NK-92 (cell line): Measurements from ENCODE around the gene TBC1D1.
"Not testable (repeated sequence)": the region's sequence is repeated elsewhere in the genome, so short reads cannot be mapped to it uniquely, and the experiment has no call there.

Source experiments
- DNase-seq: peaks from one replicate; lab custom pipeline; 2025; ENCODE audit not compliant: unreplicated experiment; lab: John Stamatoyannopoulos, UW

TBC1D1 gene

GRCh38 chr4:37918653-37919052 lies 27.8 kb downstream of the TBC1D1 start:
- no peak for DNase-seq

GRCh38 chr4:37922328-37922727 lies 31.4 kb downstream of the TBC1D1 start:
- no peak for DNase-seq

- not testable (repeated sequence) for DNase-seq
Measured at GRCh38 chr4:37923089-37923488, 32.2 kb downstream of the TBC1D1 start.

GRCh38 chr4:37924946-37925345 lies 34.1 kb downstream of the TBC1D1 start:
- DNase-seq: no peak

- no peak for DNase-seq
Measured at GRCh38 chr4:37927434-37927833, 36.5 kb downstream of the TBC1D1 start.

- DNase-seq: no peak
Measured at GRCh38 chr4:37928426-37929416, 37.8 kb downstream of the TBC1D1 start.

- DNase-seq: no peak
Measured at GRCh38 chr4:37934096-37934495, 43.2 kb downstream of the TBC1D1 start.

GRCh38 chr4:37934609-37935008 lies 43.7 kb downstream of the TBC1D1 start:
- DNase-seq: no peak

- DNase-seq: no peak
Measured at GRCh38 chr4:37935026-37935425, 44.1 kb downstream of the TBC1D1 start.

GRCh38 chr4:37936889-37937498 lies 46.1 kb downstream of the TBC1D1 start:
- DNase-seq: no peak

GRCh38 chr4:37938208-37938607 lies 47.3 kb downstream of the TBC1D1 start:
- DNase-seq: no peak

GRCh38 chr4:37946503-37947179 lies 55.8 kb downstream of the TBC1D1 start:
- no peak for DNase-seq

- DNase-seq: no peak
Measured at GRCh38 chr4:37948542-37948941, 57.7 kb downstream of the TBC1D1 start.

- no peak for DNase-seq
Measured at GRCh38 chr4:37949636-37950426, 58.9 kb downstream of the TBC1D1 start.

- DNase-seq: no peak
Measured at GRCh38 chr4:37951461-37952352, 60.8 kb downstream of the TBC1D1 start.

- no peak for DNase-seq
Measured at GRCh38 chr4:37953156-37953555, 62.3 kb downstream of the TBC1D1 start.

GRCh38 chr4:37953620-37954293 lies 62.9 kb downstream of the TBC1D1 start:
- no peak for DNase-seq

GRCh38 chr4:37956941-37957340 lies 66.1 kb downstream of the TBC1D1 start:
- no peak for DNase-seq

GRCh38 chr4:37958932-37959331 lies 68.0 kb downstream of the TBC1D1 start:
- DNase-seq: no peak
